GM23338 (cell line): ENCODE measurements around the gene UBASH3B. TPM values are rescaled to one million over a fixed set of nuclear protein-coding genes. Genes with fewer than 3 reads are reported as not detected.

Experiments used
- ATAC-seq: fragments of 200-7000 bp; cut with Tn5 transposase; 3 replicates; pipeline ENCODE4 v1.9.1; 2020
- DNase-seq: peaks from one replicate; pipeline ENCODE4 v3.0.0-alpha.2; 2015; ENCODE audit warnings: low spot score
- H2AFZ ChIP-seq: fragments of 200-600 bp; sonication (generic); 2 replicates; pipeline ENCODE4 v1.8.0; 2016; ENCODE audit warnings: antibody characterized with exemption, mild to moderate bottlenecking, moderate library complexity
- H3F3A ChIP-seq: fragments of 200-600 bp; sonication (generic); replicated peaks from 2 replicates; pipeline ENCODE4 v1.8.0; 2017; ENCODE audit warnings: antibody characterized with exemption, mixed run types, low read depth
- H3K27ac ChIP-seq: fragments of 200-600 bp; sonication (generic); 2 replicates; pipeline ENCODE4 v1.6.1; 2016; ENCODE audit warnings: low read depth
- H3K27me3 ChIP-seq: fragments of 200-600 bp; sonication (generic); 2 replicates; pipeline ENCODE4 v1.8.0; 2016; ENCODE audit warnings: mild to moderate bottlenecking, mixed run types, moderate library complexity; ENCODE audit not compliant: insufficient read depth
- H3K36me3 ChIP-seq: fragments of 200-600 bp; sonication (generic); 2 replicates; pipeline ENCODE4 v1.8.0; 2016; ENCODE audit warnings: mild to moderate bottlenecking; ENCODE audit not compliant: insufficient read depth
- H3K4me1 ChIP-seq: fragments of 200-600 bp; sonication (generic); 2 replicates; pipeline ENCODE4 v1.8.0; 2016; ENCODE audit warnings: mild to moderate bottlenecking, moderate library complexity; ENCODE audit not compliant: insufficient read depth
- H3K4me2 ChIP-seq: fragments of 200-600 bp; sonication (generic); 2 replicates; pipeline ENCODE4 v1.7.1; 2017; ENCODE audit warnings: mixed run types
- H3K4me3 ChIP-seq: fragments of 200-600 bp; sonication (generic); 2 replicates; pipeline ENCODE4 v1.6.1; 2016; ENCODE audit warnings: mixed run types
- H3K79me2 ChIP-seq: fragments of 200-600 bp; sonication (generic); replicated peaks from 2 replicates; pipeline ENCODE4 v1.8.0; 2017; ENCODE audit warnings: mild to moderate bottlenecking; ENCODE audit not compliant: insufficient read depth
- H3K9me2 ChIP-seq: fragments of 200-600 bp; sonication (generic); 2 replicates; pipeline ENCODE4 v1.8.0; 2017; ENCODE audit not compliant: insufficient read depth
- H4K20me1 ChIP-seq: fragments of 200-600 bp; sonication (generic); replicated peaks from 2 replicates; pipeline ENCODE4 v1.8.0; 2017; ENCODE audit warnings: mild to moderate bottlenecking; ENCODE audit not compliant: insufficient read depth
- H3K27ac Mint-ChIP-seq: 2 replicates; pipeline ENCODE4 v1.8.0; 2020; ENCODE audit warnings: inconsistent platforms, mild to moderate bottlenecking, moderate library complexity, mixed read lengths
- H3K27me3 Mint-ChIP-seq: 3 replicates; pipeline ENCODE4 v1.8.0; 2022; ENCODE audit warnings: low read depth, mild to moderate bottlenecking, moderate library complexity, mixed read lengths, inconsistent platforms; ENCODE audit not compliant: insufficient read depth, poor library complexity
- H3K36me3 Mint-ChIP-seq: 3 replicates; pipeline ENCODE4 v1.8.0; 2021; ENCODE audit warnings: low read depth, mild to moderate bottlenecking, inconsistent platforms, moderate library complexity, mixed read lengths
- H3K4me1 Mint-ChIP-seq: 3 replicates; pipeline ENCODE4 v1.8.0; 2020; ENCODE audit warnings: mild to moderate bottlenecking, inconsistent platforms, mixed read lengths
- H3K4me3 Mint-ChIP-seq: 3 replicates; pipeline ENCODE4 v1.8.0; 2021; ENCODE audit warnings: moderate library complexity, mild to moderate bottlenecking, inconsistent platforms, mixed read lengths
- H3K9me3 Mint-ChIP-seq: 3 replicates; pipeline ENCODE4 v1.8.0; 2020; ENCODE audit warnings: moderate library complexity, mild to moderate bottlenecking, inconsistent platforms, mixed read lengths
- EZH2 ChIP-seq: fragments of 200-600 bp; sonication (generic); IDR thresholded peaks from one replicate; pipeline ENCODE4 v1.8.0; 2017; ENCODE audit warnings: antibody characterized with exemption, mild to moderate bottlenecking, low read depth; ENCODE audit not compliant: unreplicated experiment
- JUNB ChIP-seq: IDR thresholded peaks from one replicate; pipeline ENCODE4 v1.6.1; 2016; ENCODE audit warnings: antibody characterized with exemption; ENCODE audit not compliant: unreplicated experiment
- NANOG ChIP-seq: IDR thresholded peaks from 2 replicates; pipeline ENCODE4 v1.6.1; 2016; ENCODE audit warnings: antibody characterized with exemption, borderline replicate concordance
- POLR2AphosphoS5 ChIP-seq: IDR thresholded peaks from 2 replicates; pipeline ENCODE4 v1.6.1; 2016; ENCODE audit warnings: antibody characterized with exemption, low read depth
- STAT1 ChIP-seq: IDR thresholded peaks from one replicate; pipeline ENCODE4 v1.6.1; 2016; ENCODE audit warnings: antibody characterized with exemption; ENCODE audit not compliant: unreplicated experiment
- ZNF114 ChIP-seq: fragments of 250-450 bp; sonication (Bioruptor Pico); IDR thresholded peaks from 2 replicates; pipeline ENCODE4 v1.5.0; 2020; ENCODE audit warnings: mild to moderate bottlenecking, moderate library complexity
- ZNF331 ChIP-seq: fragments of 250-450 bp; sonication (Bioruptor Pico); IDR thresholded peaks from 2 replicates; pipeline ENCODE4 v1.5.0; 2020; ENCODE audit warnings: low read depth, mild to moderate bottlenecking, moderate library complexity
- polyA plus RNA-seq: library from polyadenylated mRNA; unstranded; fragments of >200 nt; fragmentation: Nextera tagmentation; extraction: Ambion mirVana; gene quantifications from 2 replicates; pipeline ENCODE4 v1.2.1, GENCODE V29; 2016
- total RNA-seq: library from RNA; depleted of rRNA; stranded (reverse); fragments of >200 nt; shearing (Covaris generic); gene quantifications from 2 replicates; pipeline ENCODE4 v1.2.3, GENCODE V29; 2014
- TF ChIP-seq, protein P1 (sequence below): IDR thresholded peaks from 2 replicates; pipeline ENCODE4 v1.6.1; 2016; ENCODE audit warnings: antibody characterized with exemption
- TF ChIP-seq, protein P2 (sequence below): fragments of 250-450 bp; sonication (Bioruptor Pico); IDR thresholded peaks from 2 replicates; pipeline ENCODE4 v1.5.0; 2020; ENCODE audit warnings: mild to moderate bottlenecking, moderate library complexity

Gene UBASH3B
- total and polyA plus RNA-seq, 2 experiments from 2014 or later, result 2.1 to 12.0 TPM

DNA sequence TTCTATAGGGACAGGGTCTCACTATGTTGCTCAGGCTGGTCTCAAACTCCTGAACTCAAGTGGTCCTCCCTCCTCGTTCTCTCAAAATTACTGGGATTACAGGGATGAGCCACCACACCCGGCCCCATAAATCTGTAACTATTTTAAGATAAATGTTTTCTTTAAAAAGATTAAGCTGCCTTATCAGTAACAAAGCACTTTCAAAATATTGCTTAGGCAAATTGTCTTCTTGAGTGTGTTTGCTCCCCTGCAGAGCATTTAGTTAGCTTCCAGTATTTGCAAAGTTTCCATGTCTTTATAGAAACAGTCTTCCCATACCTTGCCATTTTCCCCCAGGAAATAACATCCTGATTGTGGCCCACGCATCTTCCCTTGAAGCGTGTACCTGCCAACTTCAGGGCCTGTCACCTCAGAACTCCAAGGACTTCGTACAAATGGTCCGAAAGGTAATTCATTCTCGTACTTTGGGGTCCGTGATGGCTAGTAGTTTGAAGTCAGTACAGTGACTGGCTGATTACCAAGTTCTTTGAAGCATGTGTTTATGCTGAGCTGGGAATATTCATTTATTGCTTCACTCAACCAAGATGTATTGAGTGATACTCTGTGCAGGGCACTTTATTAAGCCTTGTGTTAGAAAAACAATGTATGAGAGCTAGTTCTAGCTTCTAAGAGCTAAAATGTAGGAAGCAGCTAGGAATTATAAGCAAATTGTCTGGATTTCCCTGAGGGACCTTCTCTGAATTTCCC lies 152.4 kb downstream of the UBASH3B start:
- no peak for ATAC-seq
- Histone ChIP-seq H3K4me3 (no peak overlapping the region), H3K9me2 (no peaks in the 10 kb centered on the region), H4K20me1 (no peaks in the 10 kb centered on the region), H3K27ac (no peak overlapping the region), H2AFZ (no peak overlapping the region), H3K79me2 (no peaks in the 10 kb centered on the region), H3K4me1 (peaks cover 13% of the 10 kb centered on the region), H3K36me3 (no peaks in the 10 kb centered on the region), H3K27me3 (no peaks in the 10 kb centered on the region), H3F3A (no peaks in the 10 kb centered on the region), H3K4me2 (no peak overlapping the region)
- H3K36me3 Mint-ChIP-seq, result no peaks in the 10 kb centered on the region
- no peaks in the 10 kb centered on the region for H3K9me3 Mint-ChIP-seq
- TF ChIP-seq POLR2AphosphoS5, result no peak
- TF ChIP-seq, protein P1, sequence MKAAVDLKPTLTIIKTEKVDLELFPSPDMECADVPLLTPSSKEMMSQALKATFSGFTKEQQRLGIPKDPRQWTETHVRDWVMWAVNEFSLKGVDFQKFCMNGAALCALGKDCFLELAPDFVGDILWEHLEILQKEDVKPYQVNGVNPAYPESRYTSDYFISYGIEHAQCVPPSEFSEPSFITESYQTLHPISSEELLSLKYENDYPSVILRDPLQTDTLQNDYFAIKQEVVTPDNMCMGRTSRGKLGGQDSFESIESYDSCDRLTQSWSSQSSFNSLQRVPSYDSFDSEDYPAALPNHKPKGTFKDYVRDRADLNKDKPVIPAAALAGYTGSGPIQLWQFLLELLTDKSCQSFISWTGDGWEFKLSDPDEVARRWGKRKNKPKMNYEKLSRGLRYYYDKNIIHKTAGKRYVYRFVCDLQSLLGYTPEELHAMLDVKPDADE, result no peak
- TF ChIP-seq EZH2, result no peak
- no peak for TF ChIP-seq NANOG
- H3K4me1 Mint-ChIP-seq, result peaks cover 46% of the 10 kb centered on the region
- no peak for DNase-seq
- H3K27ac Mint-ChIP-seq, result peak overlapping the region; percentile 31; the same call in 1 of the 2 replicates
- H3K27me3 Mint-ChIP-seq, result peaks cover 6% of the 10 kb centered on the region
- H3K4me3 Mint-ChIP-seq, result no peak overlapping the region

DNA sequence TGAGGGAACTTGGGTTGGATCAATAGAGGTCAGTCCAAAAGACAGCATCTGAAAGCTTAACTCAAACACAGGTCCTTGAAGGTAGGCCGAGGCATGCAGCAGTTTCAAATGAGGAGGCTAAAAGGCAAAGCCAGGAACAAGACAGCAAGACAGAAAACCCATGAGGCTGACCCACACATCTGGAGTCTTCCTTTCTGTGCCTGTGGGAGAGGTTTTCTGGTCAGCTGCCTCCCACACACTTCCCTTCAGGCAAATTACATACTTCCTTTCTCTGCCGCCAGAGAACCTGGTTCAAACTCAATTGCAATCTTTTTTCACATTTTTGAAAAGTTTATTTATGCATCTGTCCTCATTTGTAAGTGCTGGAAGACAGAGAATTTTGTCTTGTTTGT lies 153.0 kb downstream of the UBASH3B start:
- Histone ChIP-seq H3K4me2 (no peak overlapping the region), H2AFZ (no peak overlapping the region), H3K4me3 (no peak overlapping the region), H3K27ac (no peak overlapping the region), H4K20me1 (no peaks in the 10 kb centered on the region), H3K9me2 (no peaks in the 10 kb centered on the region), H3K4me1 (peaks cover 13% of the 10 kb centered on the region), H3F3A (no peaks in the 10 kb centered on the region), H3K79me2 (no peaks in the 10 kb centered on the region), H3K36me3 (no peaks in the 10 kb centered on the region), H3K27me3 (no peaks in the 10 kb centered on the region)
- Mint-ChIP-seq H3K27ac (peak overlapping the region; percentile 42; the same call in 1 of the 2 replicates), H3K9me3 (no peaks in the 10 kb centered on the region), H3K4me3 (no peak overlapping the region), H3K27me3 (peaks cover 5% of the 10 kb centered on the region), H3K4me1 (peaks cover 45% of the 10 kb centered on the region), H3K36me3 (no peaks in the 10 kb centered on the region)
- DNase-seq (no peak), ATAC-seq (no peak)
- TF ChIP-seq POLR2AphosphoS5, result no peak
- TF ChIP-seq, protein P2, sequence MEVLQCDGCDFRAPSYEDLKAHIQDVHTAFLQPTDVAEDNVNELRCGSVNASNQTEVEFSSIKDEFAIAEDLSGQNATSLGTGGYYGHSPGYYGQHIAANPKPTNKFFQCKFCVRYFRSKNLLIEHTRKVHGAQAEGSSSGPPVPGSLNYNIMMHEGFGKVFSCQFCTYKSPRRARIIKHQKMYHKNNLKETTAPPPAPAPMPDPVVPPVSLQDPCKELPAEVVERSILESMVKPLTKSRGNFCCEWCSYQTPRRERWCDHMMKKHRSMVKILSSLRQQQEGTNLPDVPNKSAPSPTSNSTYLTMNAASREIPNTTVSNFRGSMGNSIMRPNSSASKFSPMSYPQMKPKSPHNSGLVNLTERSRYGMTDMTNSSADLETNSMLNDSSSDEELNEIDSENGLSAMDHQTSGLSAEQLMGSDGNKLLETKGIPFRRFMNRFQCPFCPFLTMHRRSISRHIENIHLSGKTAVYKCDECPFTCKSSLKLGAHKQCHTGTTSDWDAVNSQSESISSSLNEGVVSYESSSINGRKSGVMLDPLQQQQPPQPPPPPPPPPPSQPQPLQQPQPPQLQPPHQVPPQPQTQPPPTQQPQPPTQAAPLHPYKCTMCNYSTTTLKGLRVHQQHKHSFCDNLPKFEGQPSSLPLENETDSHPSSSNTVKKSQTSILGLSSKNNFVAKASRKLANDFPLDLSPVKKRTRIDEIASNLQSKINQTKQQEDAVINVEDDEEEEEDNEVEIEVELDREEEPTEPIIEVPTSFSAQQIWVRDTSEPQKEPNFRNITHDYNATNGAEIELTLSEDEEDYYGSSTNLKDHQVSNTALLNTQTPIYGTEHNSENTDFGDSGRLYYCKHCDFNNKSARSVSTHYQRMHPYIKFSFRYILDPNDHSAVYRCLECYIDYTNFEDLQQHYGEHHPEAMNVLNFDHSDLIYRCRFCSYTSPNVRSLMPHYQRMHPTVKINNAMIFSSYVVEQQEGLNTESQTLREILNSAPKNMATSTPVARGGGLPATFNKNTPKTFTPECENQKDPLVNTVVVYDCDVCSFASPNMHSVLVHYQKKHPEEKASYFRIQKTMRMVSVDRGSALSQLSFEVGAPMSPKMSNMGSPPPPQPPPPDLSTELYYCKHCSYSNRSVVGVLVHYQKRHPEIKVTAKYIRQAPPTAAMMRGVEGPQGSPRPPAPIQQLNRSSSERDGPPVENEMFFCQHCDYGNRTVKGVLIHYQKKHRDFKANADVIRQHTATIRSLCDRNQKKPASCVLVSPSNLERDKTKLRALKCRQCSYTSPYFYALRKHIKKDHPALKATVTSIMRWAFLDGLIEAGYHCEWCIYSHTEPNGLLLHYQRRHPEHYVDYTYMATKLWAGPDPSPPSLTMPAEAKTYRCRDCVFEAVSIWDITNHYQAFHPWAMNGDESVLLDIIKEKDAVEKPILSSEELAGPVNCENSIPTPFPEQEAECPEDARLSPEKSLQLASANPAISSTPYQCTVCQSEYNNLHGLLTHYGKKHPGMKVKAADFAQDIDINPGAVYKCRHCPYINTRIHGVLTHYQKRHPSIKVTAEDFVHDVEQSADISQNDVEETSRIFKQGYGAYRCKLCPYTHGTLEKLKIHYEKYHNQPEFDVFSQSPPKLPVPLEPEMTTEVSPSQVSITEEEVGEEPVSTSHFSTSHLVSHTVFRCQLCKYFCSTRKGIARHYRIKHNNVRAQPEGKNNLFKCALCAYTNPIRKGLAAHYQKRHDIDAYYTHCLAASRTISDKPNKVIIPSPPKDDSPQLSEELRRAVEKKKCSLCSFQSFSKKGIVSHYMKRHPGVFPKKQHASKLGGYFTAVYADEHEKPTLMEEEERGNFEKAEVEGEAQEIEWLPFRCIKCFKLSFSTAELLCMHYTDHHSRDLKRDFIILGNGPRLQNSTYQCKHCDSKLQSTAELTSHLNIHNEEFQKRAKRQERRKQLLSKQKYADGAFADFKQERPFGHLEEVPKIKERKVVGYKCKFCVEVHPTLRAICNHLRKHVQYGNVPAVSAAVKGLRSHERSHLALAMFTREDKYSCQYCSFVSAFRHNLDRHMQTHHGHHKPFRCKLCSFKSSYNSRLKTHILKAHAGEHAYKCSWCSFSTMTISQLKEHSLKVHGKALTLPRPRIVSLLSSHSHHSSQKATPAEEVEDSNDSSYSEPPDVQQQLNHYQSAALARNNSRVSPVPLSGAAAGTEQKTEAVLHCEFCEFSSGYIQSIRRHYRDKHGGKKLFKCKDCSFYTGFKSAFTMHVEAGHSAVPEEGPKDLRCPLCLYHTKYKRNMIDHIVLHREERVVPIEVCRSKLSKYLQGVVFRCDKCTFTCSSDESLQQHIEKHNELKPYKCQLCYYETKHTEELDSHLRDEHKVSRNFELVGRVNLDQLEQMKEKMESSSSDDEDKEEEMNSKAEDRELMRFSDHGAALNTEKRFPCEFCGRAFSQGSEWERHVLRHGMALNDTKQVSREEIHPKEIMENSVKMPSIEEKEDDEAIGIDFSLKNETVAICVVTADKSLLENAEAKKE, result no peak
- TF ChIP-seq JUNB, result no peak
- TF ChIP-seq ZNF331 (CRISPR knock-in tag), result no peak
- no peak for TF ChIP-seq STAT1
- no peak for TF ChIP-seq EZH2
- no peak for TF ChIP-seq ZNF114 (CRISPR knock-in tag)
- TF ChIP-seq, protein P1, result no peak
